ENCODE results near the gene PLEKHN1.

PLEKHN1 gene

GRCh38 chr1:959731-960362, 6.4 kb upstream of the PLEKHN1 start:
- ATAC-seq (peak; percentile 14), DNase-seq (ENCODE audit: low spot score in 2 of 2) (no peak)
- no peaks in the 10 kb centered on the region for H3K9me3 Mint-ChIP-seq
- peak overlapping the region; percentile 84 for H3K4me3 Mint-ChIP-seq
- peaks cover 28% of the 10 kb centered on the region for H3K4me1 Mint-ChIP-seq
- peak overlapping the region; percentile 61 for H3K27ac Mint-ChIP-seq
- peaks cover 38% of the 10 kb centered on the region for H3K36me3 Mint-ChIP-seq

- H3K36me3 Mint-ChIP-seq, result peaks cover 31% of the 10 kb centered on the region
- DNase-seq (ENCODE audit: low spot score in 2 of 2), result peak; percentile 69 to 88
- H3K4me1 Mint-ChIP-seq, result peaks cover 24% of the 10 kb centered on the region
- peak within 1 kb of the TSS; percentile 84 for H3K4me3 Mint-ChIP-seq
- H3K27ac Mint-ChIP-seq, result peak within 1 kb of the TSS; percentile 61
- peak; percentile 73 for ATAC-seq
- no peaks in the 10 kb centered on the region for H3K9me3 Mint-ChIP-seq
These were observed 5.7 kb upstream of the PLEKHN1 start, which contains the start of gene KLHL17 for GRCh38 chr1:960363-961131. Gene KLHL17, plus strand, starts transcription at chr1:960584. Its CDS starts 110 bp downstream, at chr1:960694.

- Mint-ChIP-seq H3K36me3 (peaks cover 25% of the 10 kb centered on the region), H3K4me3 (peak overlapping the region; percentile 84), H3K9me3 (no peaks in the 10 kb centered on the region), H3K4me1 (peaks cover 28% of the 10 kb centered on the region), H3K27ac (no peak overlapping the region)
- ATAC-seq (no peak), DNase-seq (ENCODE audit: low spot score in 2 of 2) (no peak)
These were observed 5.1 kb upstream of the PLEKHN1 start for GRCh38 chr1:961132-961669.

GRCh38 chr1:962381-963300, 3.6 kb upstream of the PLEKHN1 start:
- no peak for ATAC-seq
- H3K36me3 Mint-ChIP-seq, result peaks cover 13% of the 10 kb centered on the region

GRCh38 chr1:963301-963651, 3.0 kb upstream of the PLEKHN1 start:
- no peaks in the 10 kb centered on the region for H3K9me3 Mint-ChIP-seq
- H3K4me1 Mint-ChIP-seq, result peaks cover 11% of the 10 kb centered on the region
- DNase-seq (ENCODE audit: low spot score in 2 of 2) (no peak), ATAC-seq (no peak)
- H3K4me3 Mint-ChIP-seq, result no peak overlapping the region
- H3K36me3 Mint-ChIP-seq, result peaks cover 8% of the 10 kb centered on the region
- no peak overlapping the region for H3K27ac Mint-ChIP-seq

More at GRCh38 chr1:962381-963300, 3.6 kb upstream of the PLEKHN1 start:
- DNase-seq (ENCODE audit: low spot score in 2 of 2), result no peak
- Mint-ChIP-seq H3K9me3 (no peaks in the 10 kb centered on the region), H3K27ac (no peak overlapping the region), H3K4me3 (peak overlapping the region; percentile 84), H3K4me1 (peaks cover 17% of the 10 kb centered on the region)

- no peak for DNase-seq (ENCODE audit: low spot score in 2 of 2)
- Mint-ChIP-seq H3K9me3 (no peaks in the 10 kb centered on the region), H3K27ac (no peak overlapping the region), H3K36me3 (peaks cover 1% of the 10 kb centered on the region), H3K4me1 (peaks cover 6% of the 10 kb centered on the region), H3K4me3 (no peak overlapping the region)
- no peak for ATAC-seq
These were observed 2.3 kb upstream of the PLEKHN1 start for GRCh38 chr1:963746-964525.

- H3K4me3 Mint-ChIP-seq, result peak overlapping the region; percentile 62
- ATAC-seq, result no peak
- H3K27ac Mint-ChIP-seq, result no peak overlapping the region
- no peaks in the 10 kb centered on the region for H3K9me3 Mint-ChIP-seq
- no peaks in the 10 kb centered on the region for H3K36me3 Mint-ChIP-seq
- H3K4me1 Mint-ChIP-seq, result peaks cover 6% of the 10 kb centered on the region
- DNase-seq (ENCODE audit: low spot score in 2 of 2), result no peak
These were observed 1.4 kb upstream of the PLEKHN1 start for GRCh38 chr1:964691-965525.

GRCh38 chr1:965526-966134, 652 bp upstream of the PLEKHN1 start:
- DNase-seq (ENCODE audit: low spot score in 2 of 2), result no peak
- Mint-ChIP-seq H3K36me3 (no peaks in the 10 kb centered on the region), H3K4me1 (peaks cover 6% of the 10 kb centered on the region), H3K4me3 (peak overlapping the region; percentile 62), H3K9me3 (no peaks in the 10 kb centered on the region), H3K27ac (no peak overlapping the region)
- ATAC-seq, result no peak

- peak; percentile 91 for ATAC-seq
- H3K9me3 Mint-ChIP-seq, result no peaks in the 10 kb centered on the region
- no peak overlapping the region for H3K27ac Mint-ChIP-seq
- H3K4me3 Mint-ChIP-seq, result peak overlapping the region; percentile 62
- peaks cover 6% of the 10 kb centered on the region for H3K4me1 Mint-ChIP-seq
- DNase-seq (ENCODE audit: low spot score in 2 of 2), result peak; percentile 63 to 83
- H3K36me3 Mint-ChIP-seq, result no peaks in the 10 kb centered on the region
These were observed 520 bp downstream of the PLEKHN1 start for GRCh38 chr1:966704-967300.

GRCh38 chr1:967466-968343, 1.4 kb downstream of the PLEKHN1 start:
- Mint-ChIP-seq H3K27ac (no peak overlapping the region), H3K36me3 (no peaks in the 10 kb centered on the region), H3K4me1 (peaks cover 6% of the 10 kb centered on the region), H3K4me3 (peak overlapping the region; percentile 62), H3K9me3 (no peaks in the 10 kb centered on the region)
- DNase-seq (ENCODE audit: low spot score in 2 of 2) (no peak), ATAC-seq (no peak)

- ATAC-seq (no peak), DNase-seq (ENCODE audit: low spot score in 2 of 2) (no peak)
- H3K9me3 Mint-ChIP-seq, result no peaks in the 10 kb centered on the region
- no peak overlapping the region for H3K27ac Mint-ChIP-seq
- H3K36me3 Mint-ChIP-seq, result no peaks in the 10 kb centered on the region
- H3K4me3 Mint-ChIP-seq, result no peak overlapping the region
- peaks cover 6% of the 10 kb centered on the region for H3K4me1 Mint-ChIP-seq
These were observed 3.1 kb downstream of the PLEKHN1 start for GRCh38 chr1:969260-969855.

GRCh38 chr1:970242-970972, 4.1 kb downstream of the PLEKHN1 start:
- ATAC-seq (no peak), DNase-seq (ENCODE audit: low spot score in 2 of 2) (no peak)
- H3K4me1 Mint-ChIP-seq, result peaks cover 5% of the 10 kb centered on the region
- no peaks in the 10 kb centered on the region for H3K36me3 Mint-ChIP-seq
- no peak overlapping the region for H3K4me3 Mint-ChIP-seq
- no peak overlapping the region for H3K27ac Mint-ChIP-seq
- H3K9me3 Mint-ChIP-seq, result no peaks in the 10 kb centered on the region
